Measurements from ENCODE around the gene RAB17.

DNA sequence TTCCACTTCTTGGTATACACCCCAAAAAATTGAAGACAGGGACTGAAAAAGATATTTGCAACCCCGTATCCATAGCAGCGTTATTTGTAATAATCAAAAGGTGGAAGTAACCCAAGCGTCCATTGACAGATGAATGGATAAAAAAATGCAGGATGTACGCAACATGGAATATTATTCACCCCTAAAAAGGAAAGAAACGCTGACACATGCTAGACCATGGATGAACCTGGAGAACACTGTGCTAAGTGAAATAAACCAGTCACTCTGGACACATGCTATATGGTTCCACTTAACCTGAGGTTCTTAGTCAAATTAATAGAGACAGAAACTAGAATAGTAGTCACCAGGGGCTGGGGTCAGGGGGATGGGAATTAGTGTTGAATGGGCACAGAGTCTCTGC is 62.8 kb downstream of the RAB17 start:
- TF ChIP-seq, protein P1, sequence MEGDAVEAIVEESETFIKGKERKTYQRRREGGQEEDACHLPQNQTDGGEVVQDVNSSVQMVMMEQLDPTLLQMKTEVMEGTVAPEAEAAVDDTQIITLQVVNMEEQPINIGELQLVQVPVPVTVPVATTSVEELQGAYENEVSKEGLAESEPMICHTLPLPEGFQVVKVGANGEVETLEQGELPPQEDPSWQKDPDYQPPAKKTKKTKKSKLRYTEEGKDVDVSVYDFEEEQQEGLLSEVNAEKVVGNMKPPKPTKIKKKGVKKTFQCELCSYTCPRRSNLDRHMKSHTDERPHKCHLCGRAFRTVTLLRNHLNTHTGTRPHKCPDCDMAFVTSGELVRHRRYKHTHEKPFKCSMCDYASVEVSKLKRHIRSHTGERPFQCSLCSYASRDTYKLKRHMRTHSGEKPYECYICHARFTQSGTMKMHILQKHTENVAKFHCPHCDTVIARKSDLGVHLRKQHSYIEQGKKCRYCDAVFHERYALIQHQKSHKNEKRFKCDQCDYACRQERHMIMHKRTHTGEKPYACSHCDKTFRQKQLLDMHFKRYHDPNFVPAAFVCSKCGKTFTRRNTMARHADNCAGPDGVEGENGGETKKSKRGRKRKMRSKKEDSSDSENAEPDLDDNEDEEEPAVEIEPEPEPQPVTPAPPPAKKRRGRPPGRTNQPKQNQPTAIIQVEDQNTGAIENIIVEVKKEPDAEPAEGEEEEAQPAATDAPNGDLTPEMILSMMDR (IDR thresholded peaks at IDR 0.05) = no peak
- TF ChIP-seq POLR2AphosphoS5 (IDR thresholded peaks at IDR 0.05; ENCODE audit: low read depth, low read length) (no peak), SIN3A (IDR thresholded peaks at IDR 0.05; ENCODE audit: borderline replicate concordance, insufficient read depth, low read depth, low read length) (no peak), TCF7L2 (IDR thresholded peaks at IDR 0.05; ENCODE audit: low read depth, low read length) (no peak)
- TF ChIP-seq, protein P2, sequence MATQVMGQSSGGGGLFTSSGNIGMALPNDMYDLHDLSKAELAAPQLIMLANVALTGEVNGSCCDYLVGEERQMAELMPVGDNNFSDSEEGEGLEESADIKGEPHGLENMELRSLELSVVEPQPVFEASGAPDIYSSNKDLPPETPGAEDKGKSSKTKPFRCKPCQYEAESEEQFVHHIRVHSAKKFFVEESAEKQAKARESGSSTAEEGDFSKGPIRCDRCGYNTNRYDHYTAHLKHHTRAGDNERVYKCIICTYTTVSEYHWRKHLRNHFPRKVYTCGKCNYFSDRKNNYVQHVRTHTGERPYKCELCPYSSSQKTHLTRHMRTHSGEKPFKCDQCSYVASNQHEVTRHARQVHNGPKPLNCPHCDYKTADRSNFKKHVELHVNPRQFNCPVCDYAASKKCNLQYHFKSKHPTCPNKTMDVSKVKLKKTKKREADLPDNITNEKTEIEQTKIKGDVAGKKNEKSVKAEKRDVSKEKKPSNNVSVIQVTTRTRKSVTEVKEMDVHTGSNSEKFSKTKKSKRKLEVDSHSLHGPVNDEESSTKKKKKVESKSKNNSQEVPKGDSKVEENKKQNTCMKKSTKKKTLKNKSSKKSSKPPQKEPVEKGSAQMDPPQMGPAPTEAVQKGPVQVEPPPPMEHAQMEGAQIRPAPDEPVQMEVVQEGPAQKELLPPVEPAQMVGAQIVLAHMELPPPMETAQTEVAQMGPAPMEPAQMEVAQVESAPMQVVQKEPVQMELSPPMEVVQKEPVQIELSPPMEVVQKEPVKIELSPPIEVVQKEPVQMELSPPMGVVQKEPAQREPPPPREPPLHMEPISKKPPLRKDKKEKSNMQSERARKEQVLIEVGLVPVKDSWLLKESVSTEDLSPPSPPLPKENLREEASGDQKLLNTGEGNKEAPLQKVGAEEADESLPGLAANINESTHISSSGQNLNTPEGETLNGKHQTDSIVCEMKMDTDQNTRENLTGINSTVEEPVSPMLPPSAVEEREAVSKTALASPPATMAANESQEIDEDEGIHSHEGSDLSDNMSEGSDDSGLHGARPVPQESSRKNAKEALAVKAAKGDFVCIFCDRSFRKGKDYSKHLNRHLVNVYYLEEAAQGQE (IDR thresholded peaks at IDR 0.05; ENCODE audit: insufficient read depth in 1 of 2, low read depth in 2 of 2, low read length in 1 of 2) = no peak
